Esophagus (tissue), 2 donors: ENCODE measurements around the gene LGALS1. TPM values are rescaled to one million over a fixed set of nuclear protein-coding genes. Genes with fewer than 3 reads are reported as not detected.

Experiments
- H3K27ac ChIP-seq, 2 donors: one replicate each; pipeline ENCODE4 v1.5.1; 2013; ENCODE audit warnings: low read depth in 2 of 2, mild to moderate bottlenecking in 2 of 2, inconsistent platforms in 1 of 2, low read length in 1 of 2, moderate library complexity in 1 of 2
- H3K27me3 ChIP-seq, 2 donors: one replicate each; pipeline ENCODE4 v1.6.1; 2013; ENCODE audit warnings: low read length in 2 of 2, control low read depth in 1 of 2, mild to moderate bottlenecking in 1 of 2; ENCODE audit not compliant: insufficient read depth in 2 of 2, control insufficient read depth in 1 of 2
- H3K36me3 ChIP-seq, 2 donors: one replicate each; pipeline ENCODE4 v1.6.1; 2013; ENCODE audit warnings: low read length in 1 of 2; ENCODE audit not compliant: control insufficient read depth in 2 of 2, insufficient read depth in 2 of 2
- H3K4me1 ChIP-seq, 2 donors: one replicate each; pipeline ENCODE4 v1.6.1; 2013; ENCODE audit warnings: low read length in 1 of 2; ENCODE audit not compliant: control insufficient read depth in 2 of 2, insufficient read depth in 2 of 2
- H3K4me3 ChIP-seq, 2 donors: one replicate each; pipeline ENCODE4 v1.5.1; 2013; ENCODE audit warnings: low read length in 2 of 2, mild to moderate bottlenecking in 2 of 2, low read depth in 1 of 2, moderate library complexity in 1 of 2
- H3K9me3 ChIP-seq, 2 donors: one replicate each; pipeline ENCODE4 v1.6.1; 2013; ENCODE audit warnings: mild to moderate bottlenecking in 2 of 2, low read depth in 1 of 2, low read length in 1 of 2, moderate library complexity in 1 of 2; ENCODE audit not compliant: control insufficient read depth in 2 of 2, insufficient read depth in 1 of 2
- WGBS, 2 donors: extraction: QIAGEN DNeasy Blood & Tissue Kit; methylation state at CpG; one replicate each; pipeline ENCODE4 v1.1.7; 2013; 5-methylcytosine and 5-hydroxymethylcytosine counted together
- polyA plus RNA-seq, 2 donors: library from polyadenylated mRNA; stranded (reverse); fragments of 200-250 nt; gene quantifications; one replicate each; pipeline ENCODE4 v1.2.3, GENCODE V29; 2013
- donor health status: healthy with polysubstance abuse.
- donor health status: Bipolar disorder and iron deficiency.

The LGALS1 gene
- polyA plus RNA-seq, 2 donors = 160 to 194 TPM

DNA sequence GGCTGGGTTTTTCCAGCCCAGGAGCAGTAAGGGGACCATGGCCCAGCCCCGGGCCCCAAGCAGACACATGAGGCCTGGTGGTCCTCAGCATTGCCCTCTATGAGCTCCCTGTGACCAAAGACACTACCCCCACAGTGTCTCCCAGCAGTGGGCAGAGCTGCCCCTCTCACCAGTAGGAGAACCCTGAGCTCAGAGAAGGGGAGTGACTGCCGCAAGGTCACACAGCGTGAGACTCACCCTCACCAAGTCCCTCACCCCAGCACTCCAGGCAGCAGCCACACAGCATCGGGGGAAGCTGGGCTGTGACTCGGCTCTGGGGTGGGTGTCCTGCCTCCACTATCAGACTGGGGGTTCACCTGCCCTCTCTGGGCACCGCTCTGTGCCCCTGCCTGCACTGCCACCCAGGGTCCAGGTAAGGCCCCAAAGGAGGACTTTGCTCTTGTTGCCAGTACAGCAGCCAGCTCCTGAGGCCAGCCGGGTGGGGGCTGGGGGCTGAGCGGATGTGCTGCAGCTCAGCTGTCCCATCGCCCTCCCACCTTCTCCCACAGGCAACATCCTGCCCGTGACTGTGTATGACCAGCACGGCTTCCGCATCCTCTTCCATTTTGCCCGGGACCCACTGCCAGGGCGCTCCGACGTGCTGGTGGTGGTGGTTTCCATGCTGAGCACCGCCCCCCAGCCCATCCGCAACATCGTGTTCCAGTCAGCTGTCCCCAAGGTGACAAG is 43.8 kb upstream of the LGALS1 start:
- no peaks in the 10 kb centered on the region for H3K9me3 ChIP-seq
- peaks cover 0 to 18% of the 10 kb centered on the region in 2 donors for H3K4me1 ChIP-seq
- WGBS, 2 donors = 86 to 87% methylated on average over 19 of the region's 19 CpGs
- H3K4me3 ChIP-seq = no peak overlapping the region
- H3K27ac ChIP-seq = no peak overlapping the region
- peaks cover 6 to 21% of the 10 kb centered on the region in 2 donors for H3K36me3 ChIP-seq
- no peaks in the 10 kb centered on the region for H3K27me3 ChIP-seq

DNA sequence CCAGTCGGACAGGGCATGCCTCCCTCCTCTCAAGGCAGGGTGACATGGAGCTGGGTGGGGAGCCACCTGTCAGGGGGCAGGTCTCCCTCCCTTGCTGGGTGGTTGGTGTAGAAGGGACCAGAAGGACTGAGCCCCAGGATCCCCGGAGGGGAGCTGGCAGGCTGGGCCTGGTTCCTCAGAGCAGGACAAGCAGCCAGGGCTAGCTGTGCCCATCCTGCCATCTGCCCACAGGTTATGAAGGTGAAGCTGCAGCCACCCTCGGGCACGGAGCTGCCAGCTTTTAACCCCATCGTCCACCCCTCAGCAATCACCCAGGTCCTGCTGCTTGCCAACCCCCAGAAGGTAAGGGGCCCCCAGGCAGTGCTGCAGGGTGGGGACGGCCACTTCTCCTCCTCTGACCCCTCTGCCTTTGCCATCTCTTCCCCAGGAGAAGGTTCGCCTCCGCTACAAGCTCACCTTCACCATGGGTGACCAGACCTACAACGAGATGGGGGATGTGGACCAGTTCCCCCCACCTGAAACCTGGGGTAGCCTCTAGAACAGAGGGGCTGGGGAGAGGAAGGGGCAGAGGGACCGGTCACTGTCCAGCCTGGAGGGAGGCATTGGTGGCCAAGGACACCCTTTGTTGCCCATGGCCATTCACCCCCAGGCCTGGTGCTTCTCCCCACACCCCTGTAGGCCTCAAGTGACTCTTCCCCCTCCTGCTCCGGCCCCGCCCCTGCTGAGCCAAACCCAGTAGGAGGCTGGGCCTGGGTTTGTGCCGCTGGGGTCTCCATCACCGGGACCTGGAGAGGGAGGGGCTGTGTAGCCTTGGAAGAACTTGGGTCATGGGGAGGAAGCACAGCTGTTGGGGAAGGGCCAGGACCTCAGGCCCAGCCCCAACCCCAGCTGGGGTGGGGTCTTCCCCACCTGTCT is 43.0 kb upstream of the LGALS1 start:
- WGBS, 2 donors = 71 to 80% methylated on average over 12 to 14 of the region's 14 CpGs
- Histone ChIP-seq H3K4me3 (no peak overlapping the region), H3K9me3 (no peaks in the 10 kb centered on the region), H3K27ac (peak overlapping the region; percentile 14 to 59), H3K36me3 (peaks cover 6 to 21% of the 10 kb centered on the region in 2 donors), H3K27me3 (no peaks in the 10 kb centered on the region), H3K4me1 (peaks cover 0 to 18% of the 10 kb centered on the region in 2 donors)

DNA sequence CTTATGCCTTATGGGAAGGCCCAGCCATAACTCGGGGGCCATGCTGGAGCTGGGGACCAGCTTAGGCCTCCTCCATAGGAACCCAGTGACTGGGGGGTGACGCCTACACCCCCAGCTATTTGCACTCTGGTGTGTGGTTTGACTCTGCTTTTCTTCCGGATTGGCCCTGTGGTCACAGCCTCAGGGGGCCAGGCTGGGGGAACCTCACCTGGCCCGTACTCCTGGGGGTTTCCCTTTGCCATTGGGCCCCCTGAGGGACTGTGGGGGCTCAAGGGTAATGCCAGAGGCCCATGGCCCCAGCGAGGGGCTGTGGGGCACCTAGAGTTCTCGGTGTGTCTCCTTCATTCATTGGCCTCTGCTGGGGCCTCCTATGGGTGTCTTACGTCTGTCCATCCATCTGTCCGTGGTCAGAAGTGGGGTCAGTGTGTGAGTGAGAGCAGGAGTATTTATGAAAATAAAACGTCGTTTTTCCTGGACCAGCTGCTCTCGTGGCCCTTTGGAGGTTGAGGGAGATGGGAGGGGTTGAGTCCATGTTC is 42.3 kb upstream of the LGALS1 start:
- Histone ChIP-seq H3K27me3 (no peaks in the 10 kb centered on the region), H3K4me1 (peaks cover 0 to 20% of the 10 kb centered on the region in 2 donors), H3K4me3 (no peak overlapping the region), H3K36me3 (peaks cover 6 to 21% of the 10 kb centered on the region in 2 donors), H3K27ac (peak overlapping the region; percentile 75 to 85), H3K9me3 (no peaks in the 10 kb centered on the region)
- 45 to 52% methylated on average over 11 of the region's 11 CpGs for WGBS, 2 donors

DNA sequence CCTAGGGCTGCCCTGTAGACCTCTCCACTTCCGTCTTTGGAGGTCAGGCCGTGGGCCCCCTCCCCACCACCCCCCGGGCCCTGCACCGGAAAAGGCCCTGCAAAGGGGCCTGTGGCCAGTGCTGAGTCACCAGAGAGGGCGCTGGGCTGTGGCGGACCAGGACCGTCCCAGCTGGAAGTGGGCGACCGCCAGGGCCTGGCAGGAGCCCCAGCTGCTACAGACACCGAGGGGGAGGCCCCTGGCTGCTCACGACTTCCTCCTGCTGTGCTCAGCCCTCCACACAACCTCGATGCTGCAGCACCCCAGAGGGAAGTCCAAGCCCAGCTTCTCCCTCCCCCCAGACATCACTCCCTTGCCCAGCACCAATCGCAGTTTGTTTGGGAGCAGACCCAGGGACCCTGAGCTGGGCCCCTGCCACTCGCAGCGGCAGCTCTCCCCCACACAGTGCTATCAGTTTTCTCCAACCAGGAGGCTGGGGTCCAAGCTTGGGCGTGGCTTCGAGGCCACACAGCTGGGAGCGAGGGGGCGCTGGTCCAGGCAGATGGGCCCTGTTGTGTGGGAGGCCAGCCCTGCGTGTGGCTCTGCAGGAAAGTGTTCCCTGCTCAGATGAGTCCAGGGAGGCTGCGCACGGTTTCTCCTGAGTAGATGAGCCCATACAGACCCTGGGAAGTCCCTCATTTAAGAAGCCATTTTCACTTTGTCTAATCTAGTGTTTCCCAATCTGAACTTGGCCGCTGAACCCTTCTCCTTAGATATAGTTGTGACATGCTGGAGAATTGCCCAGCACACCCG is 41.6 kb upstream of the LGALS1 start:
- Histone ChIP-seq H3K4me1 (peaks cover 0 to 25% of the 10 kb centered on the region in 2 donors), H3K36me3 (peaks cover 6 to 19% of the 10 kb centered on the region in 2 donors), H3K4me3 (no peak overlapping the region), H3K27ac (peak overlapping the region; percentile 75 to 85), H3K9me3 (no peaks in the 10 kb centered on the region), H3K27me3 (no peaks in the 10 kb centered on the region)
- WGBS, 2 donors = 12 to 18% methylated on average over 24 of the region's 24 CpGs

DNA sequence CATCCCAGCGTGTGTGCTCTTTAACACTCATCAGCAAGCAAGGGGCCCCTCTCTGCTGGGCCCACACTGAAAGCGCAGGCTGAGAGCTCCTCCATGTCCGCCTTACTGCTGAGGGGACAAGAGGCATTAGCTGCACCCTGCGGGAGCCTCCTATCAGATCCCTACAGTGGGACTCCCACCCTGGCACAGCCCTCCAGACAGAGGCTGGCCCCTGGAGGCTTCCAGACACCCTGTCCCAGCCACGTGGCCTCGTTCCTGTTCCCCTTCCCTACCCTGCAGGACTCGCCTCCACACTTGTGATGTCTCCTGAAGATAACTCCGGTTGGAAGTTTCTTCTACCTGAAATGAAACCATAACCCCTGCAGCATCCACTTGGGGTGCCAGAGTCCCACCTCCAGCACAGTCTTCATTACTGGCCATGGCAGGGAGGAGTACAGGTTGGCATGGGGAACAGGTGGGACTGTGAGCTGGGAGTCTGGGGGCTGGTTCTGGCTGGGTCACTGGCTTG is 41.0 kb upstream of the LGALS1 start:
- H3K36me3 ChIP-seq = peaks cover 6 to 17% of the 10 kb centered on the region in 2 donors
- peaks cover 0 to 29% of the 10 kb centered on the region in 2 donors for H3K4me1 ChIP-seq
- H3K4me3 ChIP-seq = no peak overlapping the region
- 47 to 50% methylated on average over 8 of the region's 8 CpGs for WGBS, 2 donors
- no peaks in the 10 kb centered on the region for H3K9me3 ChIP-seq
- peak overlapping the region; percentile 75 to 85 for H3K27ac ChIP-seq
- no peaks in the 10 kb centered on the region for H3K27me3 ChIP-seq

DNA sequence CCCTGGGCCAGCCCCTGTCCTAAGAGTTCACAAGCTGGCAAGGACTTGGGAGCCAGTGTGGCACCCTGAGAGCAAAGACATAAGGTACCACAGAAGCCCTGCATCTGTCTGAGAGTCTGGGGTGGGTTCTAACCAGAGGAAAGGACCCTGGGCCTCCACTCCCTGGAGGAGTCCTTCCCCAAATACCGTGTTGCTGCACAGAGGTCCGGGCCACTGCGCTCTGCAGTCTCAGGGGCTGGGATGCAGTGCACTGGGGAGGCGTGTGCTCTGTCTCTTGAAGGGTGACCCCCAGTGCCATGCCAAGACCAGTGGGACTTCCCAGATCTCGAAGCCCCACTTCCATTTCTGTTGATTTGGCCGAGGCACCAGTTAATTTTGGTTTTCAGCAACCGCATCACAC is 40.3 kb upstream of the LGALS1 start:
- peaks cover 0 to 29% of the 10 kb centered on the region in 2 donors for H3K4me1 ChIP-seq
- H3K27me3 ChIP-seq = no peaks in the 10 kb centered on the region
- peaks cover 6 to 11% of the 10 kb centered on the region in 2 donors for H3K36me3 ChIP-seq
- H3K9me3 ChIP-seq = no peaks in the 10 kb centered on the region
- peak overlapping the region; percentile 75 to 85 for H3K27ac ChIP-seq
- no peak overlapping the region for H3K4me3 ChIP-seq
- WGBS, 2 donors = 80 to 88% methylated on average over 7 of the region's 7 CpGs

DNA sequence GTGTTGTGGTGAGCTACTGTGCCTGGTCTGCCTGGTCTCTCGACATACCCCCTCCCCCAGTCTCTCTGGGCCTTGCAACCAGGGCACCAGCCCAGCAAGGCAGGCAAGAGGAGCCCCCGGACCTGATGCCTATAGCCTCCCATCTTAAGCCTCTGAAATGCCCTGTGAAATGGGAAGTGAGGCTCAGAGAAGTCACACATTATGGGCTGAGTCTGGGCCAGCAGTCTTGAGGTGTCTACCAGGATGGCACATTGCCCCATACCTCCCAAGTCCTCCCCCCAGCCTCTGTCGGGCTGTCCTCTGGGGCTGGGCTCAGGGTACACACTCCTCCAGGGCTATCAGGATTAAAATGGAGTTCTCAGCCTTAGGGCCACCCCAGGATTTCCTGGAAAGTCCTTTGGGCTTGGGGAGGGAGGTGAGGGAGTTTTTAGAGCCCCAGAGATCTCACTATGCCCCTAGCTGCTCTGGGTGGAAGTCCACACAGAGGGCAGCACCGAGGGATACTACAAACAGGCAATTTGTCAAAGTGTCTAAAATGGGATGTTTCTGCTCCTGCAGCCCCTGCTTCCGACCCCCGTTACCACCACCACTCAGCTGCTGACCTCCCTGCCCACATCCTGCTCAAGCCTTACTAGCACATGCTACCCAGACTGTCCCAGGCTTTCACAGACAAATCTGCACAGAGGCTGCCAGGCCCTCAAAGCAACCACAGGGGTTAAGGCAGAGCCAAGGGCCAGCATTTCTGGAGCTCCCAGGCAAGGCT is 39.1 kb upstream of the LGALS1 start:
- Histone ChIP-seq H3K36me3 (peaks cover 0 to 7% of the 10 kb centered on the region in 2 donors), H3K9me3 (no peaks in the 10 kb centered on the region), H3K4me3 (no peak overlapping the region), H3K27me3 (no peaks in the 10 kb centered on the region), H3K4me1 (peaks cover 0 to 31% of the 10 kb centered on the region in 2 donors), H3K27ac (peak overlapping the region in 1 of 2 donors; percentile 53)
- WGBS, 2 donors = 53 to 60% methylated on average over 6 of the region's 6 CpGs

DNA sequence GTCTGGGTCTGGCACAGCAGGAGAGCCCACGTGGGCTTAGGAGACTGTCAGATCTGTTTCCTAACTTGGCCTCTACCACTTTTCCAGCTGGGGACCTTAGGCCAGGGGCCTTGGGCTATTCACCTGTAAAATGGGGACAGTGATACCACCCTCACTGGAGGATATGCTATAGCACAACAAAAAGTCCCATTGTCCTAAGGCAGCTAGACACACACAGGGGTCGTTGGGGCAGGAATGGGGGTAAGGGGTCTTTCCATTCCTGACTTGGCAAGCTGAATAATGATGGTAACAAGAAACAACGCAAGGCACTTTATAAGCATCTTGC is 38.5 kb upstream of the LGALS1 start:
- Histone ChIP-seq H3K27ac (no peak overlapping the region), H3K27me3 (no peaks in the 10 kb centered on the region), H3K9me3 (no peaks in the 10 kb centered on the region), H3K4me1 (peaks cover 0 to 35% of the 10 kb centered on the region in 2 donors), H3K4me3 (no peak overlapping the region), H3K36me3 (peaks cover 0 to 3% of the 10 kb centered on the region in 2 donors)
- WGBS, 2 donors = 60 to 66% methylated on average over 3 of the region's 3 CpGs
